HCT116 (cell line): ENCODE data around the gene NUP210. TPM values are rescaled to one million over a fixed set of nuclear protein-coding genes. Genes with fewer than 3 reads are reported as not detected.

Source experiments
- ATAC-seq: fragments of 200-7000 bp; cut with Tn5 transposase; 2 replicates; pipeline ENCODE4 v1.9.1; 2020; ENCODE audit warnings: mild to moderate bottlenecking, moderate library complexity
- BruUV-seq: library from RNA; stranded (reverse); fragments of 400-500 nt; replicated peaks from 2 replicates; lab custom pipeline; 2021; lab: Mats Ljungman, UMichigan
- CTCF ChIA-PET: fragments of 300-600 bp; sonication (Branson Sonifier 250); formaldehyde crosslinking; loops from one replicate; lab custom pipeline; 2021; ENCODE audit warnings: antibody characterized with exemption; lab: Charles Lee
- POLR2A ChIA-PET: fragments of 300-600, 350-600 bp; sonication (Branson Sonifier 250); formaldehyde crosslinking; loops from one replicate; lab custom pipeline; 2021; ENCODE audit warnings: antibody characterized with exemption; lab: Charles Lee
- RAD21 ChIA-PET, 2 experiments: fragments of 300-600 bp; sonication (Branson Sonifier 250); formaldehyde crosslinking; loops; one replicate each; lab custom pipeline; 2023; ENCODE audit warnings: low total read pairs in 2 of 2; ENCODE audit not compliant: uncharacterized antibody in 2 of 2, unreplicated experiment in 2 of 2, low non-redundant PET in 1 of 2; lab: Charles Lee
- DNase-seq: peaks from one replicate; pipeline ENCODE4 v3.0.0-alpha.2; 2010; ENCODE audit warnings: low read depth, low spot score
- H2AFZ ChIP-seq: fragments of 200-600 bp; shearing (Covaris generic), sonication (generic); 2 replicates; pipeline ENCODE4 v1.6.1; 2017; ENCODE audit warnings: low read depth, mixed run types, mixed read lengths, antibody characterized with exemption, low read length; ENCODE audit not compliant: poor library complexity, severe bottlenecking
- H3K27ac ChIP-seq: 2 replicates; pipeline ENCODE4 v1.5.1; 2012; ENCODE audit warnings: low read depth, low read length
- H3K27me3 ChIP-seq: fragments of 200-600 bp; sonication (generic); 2 replicates; pipeline ENCODE4 v1.6.1; 2016; ENCODE audit warnings: mixed run types, low read length, mixed read lengths; ENCODE audit not compliant: insufficient read depth
- H3K36me3 ChIP-seq, 2 experiments: fragments of 200-500 bp in 1 of 2; fragments of 200-600 bp in 1 of 2; sonication (Bioruptor generic) in 1 of 2; sonication (generic) in 1 of 2; 2 replicates each; pipeline versions ENCODE4 v1.5.1 to v1.6.1; 2014 to 2016; ENCODE audit warnings: low read length in 2 of 2, inconsistent platforms in 1 of 2, mixed read lengths in 1 of 2, mixed run types in 1 of 2; ENCODE audit not compliant: insufficient read depth in 2 of 2, control insufficient read depth in 1 of 2
- H3K4me1 ChIP-seq, 2 experiments: fragments of 200-600 bp in 1 of 2; sonication (generic) in 1 of 2; 2 replicates each; pipeline versions ENCODE4 v1.5.1 to v1.6.1; 2012 to 2017; ENCODE audit warnings: low read length in 2 of 2, inconsistent platforms in 1 of 2, mild to moderate bottlenecking in 1 of 2, mixed read lengths in 1 of 2, mixed run types in 1 of 2, moderate library complexity in 1 of 2; ENCODE audit not compliant: insufficient read depth in 2 of 2, control insufficient read depth in 1 of 2
- H3K4me2 ChIP-seq: fragments of 200-600 bp; sonication (generic); 2 replicates; pipeline ENCODE4 v1.6.1; 2017; ENCODE audit warnings: mixed run types, low read length, mixed read lengths
- H3K4me3 ChIP-seq, 2 experiments: fragments of 200-600 bp in 1 of 2; sonication (generic) in 1 of 2; replicated peaks in 1 of 2; 2 replicates each; pipeline ENCODE4 v1.5.1; 2011 to 2016; ENCODE audit warnings: low read length in 2 of 2, control low read depth in 1 of 2, low read depth in 1 of 2, mild to moderate bottlenecking in 1 of 2, mixed read lengths in 1 of 2, mixed run types in 1 of 2
- H3K79me2 ChIP-seq: fragments of 200-600 bp; sonication (generic); 2 replicates; pipeline ENCODE4 v1.6.1; 2017; ENCODE audit warnings: mild to moderate bottlenecking, mixed run types, low read length, moderate library complexity, mixed read lengths; ENCODE audit not compliant: insufficient read depth
- H3K9ac ChIP-seq: fragments of 200-600 bp; sonication (generic); 2 replicates; pipeline ENCODE4 v1.6.1; 2016; ENCODE audit warnings: low read length, mixed read lengths
- H3K9me2 ChIP-seq: fragments of 200-600 bp; sonication (generic), shearing (Covaris generic); 2 replicates; pipeline ENCODE4 v1.6.1; 2017; ENCODE audit warnings: mixed run types, mild to moderate bottlenecking, moderate library complexity; ENCODE audit not compliant: insufficient read depth
- H3K9me3 ChIP-seq, 2 experiments: fragments of 200-500 bp in 1 of 2; fragments of 200-600 bp in 1 of 2; sonication (Bioruptor generic) in 1 of 2; sonication (generic) in 1 of 2; 2 replicates each; pipeline ENCODE4 v1.6.1; 2014 to 2017; ENCODE audit warnings: low read length in 2 of 2, mixed read lengths in 2 of 2, inconsistent platforms in 1 of 2, low read depth in 1 of 2, mild to moderate bottlenecking in 1 of 2, mixed run types in 1 of 2, moderate library complexity in 1 of 2; ENCODE audit not compliant: control insufficient read depth in 1 of 2, insufficient read depth in 1 of 2
- H4K20me1 ChIP-seq: fragments of 200-600 bp; sonication (generic), shearing (Covaris generic); 2 replicates; pipeline ENCODE4 v1.6.1; 2017; ENCODE audit warnings: mixed run types, mild to moderate bottlenecking, moderate library complexity; ENCODE audit not compliant: insufficient read depth
- CBX3 ChIP-seq: IDR thresholded peaks from 2 replicates; pipeline ENCODE4 v1.6.1; 2012; ENCODE audit warnings: low read depth
- CEBPB ChIP-seq: IDR thresholded peaks from 2 replicates; pipeline ENCODE4 v1.6.1; 2012; ENCODE audit warnings: low read depth
- EZH2 ChIP-seq: fragments of 200-600 bp; sonication (generic); IDR thresholded peaks from 2 replicates; pipeline ENCODE4 v1.6.1; 2017; ENCODE audit warnings: antibody characterized with exemption, mixed run types
- POLR2A ChIP-seq: IDR thresholded peaks from 2 replicates; pipeline ENCODE4 v1.7.0; 2011; ENCODE audit warnings: borderline replicate concordance; ENCODE audit not compliant: insufficient read depth, insufficient read length; ENCODE audit errors: extremely low read depth
- POLR2AphosphoS5 ChIP-seq: IDR thresholded peaks from 2 replicates; pipeline ENCODE4 v1.6.1; 2011; ENCODE audit warnings: mild to moderate bottlenecking, low read depth, low read length, moderate library complexity
- SIN3A ChIP-seq: IDR thresholded peaks from 2 replicates; pipeline ENCODE4 v1.6.1; 2012; ENCODE audit warnings: low read depth
- SRF ChIP-seq: IDR thresholded peaks from 2 replicates; pipeline ENCODE4 v1.6.1; 2012; ENCODE audit warnings: low read depth
- ZNF274 ChIP-seq: fragments of 200-500 bp; sonication (Bioruptor generic); IDR thresholded peaks from 2 replicates; pipeline ENCODE4 v1.6.1; 2014; ENCODE audit warnings: mild to moderate bottlenecking, low read depth, low read length, inconsistent platforms
- intact Hi-C: fragments of 100-400 bp; cut with micrococcal nuclease; formaldehyde crosslinking; loops from 2 replicates; pipeline ENCODE4 v1.10.0; 2022
- total RNA-seq: library from RNA; stranded (reverse); gene quantifications from one replicate; pipeline ENCODE4 v1.2.1, GENCODE V29; 2021; ENCODE audit not compliant: unreplicated experiment
- TF ChIP-seq, protein P1 (sequence below): IDR thresholded peaks from 2 replicates; pipeline ENCODE4 v1.6.1; 2012; ENCODE audit warnings: low read depth
- TF ChIP-seq, protein P2 (sequence below): IDR thresholded peaks from 2 replicates; pipeline ENCODE4 v1.6.1; 2012
- TF ChIP-seq, protein P3 (sequence below): IDR thresholded peaks from 2 replicates; pipeline ENCODE4 v1.6.1; 2012

The NUP210 gene
- total RNA-seq, 1 experiment from 2014 or later: 74.9 TPM

DNA sequence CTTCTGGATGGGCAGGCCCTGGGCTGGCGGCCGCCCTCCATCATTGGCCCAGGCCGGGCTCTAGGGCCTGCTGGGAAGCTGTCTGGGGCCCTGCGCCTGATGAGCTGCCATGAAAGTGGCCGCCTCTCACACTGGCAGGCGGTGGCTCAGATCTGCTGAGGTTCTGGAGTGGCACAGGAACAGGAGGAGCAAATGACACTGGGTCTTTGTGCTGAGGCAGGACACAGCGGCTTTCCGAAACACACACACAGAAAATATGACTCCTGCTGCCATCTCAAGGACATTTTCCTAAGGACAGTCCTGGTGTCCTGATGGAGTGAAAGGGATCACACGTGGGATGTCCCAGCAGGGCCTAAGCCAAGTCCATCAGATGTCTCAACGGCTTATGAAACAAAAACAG, 103.5 kb downstream of the NUP210 start:
- Histone ChIP-seq H3K27ac (no peak overlapping the region), H3K9me3 (no peaks in the 10 kb centered on the region), H3K9ac (no peak overlapping the region), H3K27me3 (no peaks in the 10 kb centered on the region), H3K9me2 (no peaks in the 10 kb centered on the region), H2AFZ (no peak overlapping the region), H4K20me1 (no peaks in the 10 kb centered on the region), H3K79me2 (no peaks in the 10 kb centered on the region), H3K4me2 (no peak overlapping the region), H3K4me1 (no peaks in the 10 kb centered on the region), H3K4me3 (no peak overlapping the region), H3K36me3 (peaks cover 4 to 13% of the 10 kb centered on the region in 2 experiments; a peak in 3 of 4 replicates)
- intact Hi-C loops: no loop called here
- POLR2A ChIA-PET: no interaction called here
- BruUV-seq: no TSS peak
- ATAC-seq: no peak
- no peak for DNase-seq
- TF ChIP-seq ZNF274: no peak
- TF ChIP-seq, protein P1, sequence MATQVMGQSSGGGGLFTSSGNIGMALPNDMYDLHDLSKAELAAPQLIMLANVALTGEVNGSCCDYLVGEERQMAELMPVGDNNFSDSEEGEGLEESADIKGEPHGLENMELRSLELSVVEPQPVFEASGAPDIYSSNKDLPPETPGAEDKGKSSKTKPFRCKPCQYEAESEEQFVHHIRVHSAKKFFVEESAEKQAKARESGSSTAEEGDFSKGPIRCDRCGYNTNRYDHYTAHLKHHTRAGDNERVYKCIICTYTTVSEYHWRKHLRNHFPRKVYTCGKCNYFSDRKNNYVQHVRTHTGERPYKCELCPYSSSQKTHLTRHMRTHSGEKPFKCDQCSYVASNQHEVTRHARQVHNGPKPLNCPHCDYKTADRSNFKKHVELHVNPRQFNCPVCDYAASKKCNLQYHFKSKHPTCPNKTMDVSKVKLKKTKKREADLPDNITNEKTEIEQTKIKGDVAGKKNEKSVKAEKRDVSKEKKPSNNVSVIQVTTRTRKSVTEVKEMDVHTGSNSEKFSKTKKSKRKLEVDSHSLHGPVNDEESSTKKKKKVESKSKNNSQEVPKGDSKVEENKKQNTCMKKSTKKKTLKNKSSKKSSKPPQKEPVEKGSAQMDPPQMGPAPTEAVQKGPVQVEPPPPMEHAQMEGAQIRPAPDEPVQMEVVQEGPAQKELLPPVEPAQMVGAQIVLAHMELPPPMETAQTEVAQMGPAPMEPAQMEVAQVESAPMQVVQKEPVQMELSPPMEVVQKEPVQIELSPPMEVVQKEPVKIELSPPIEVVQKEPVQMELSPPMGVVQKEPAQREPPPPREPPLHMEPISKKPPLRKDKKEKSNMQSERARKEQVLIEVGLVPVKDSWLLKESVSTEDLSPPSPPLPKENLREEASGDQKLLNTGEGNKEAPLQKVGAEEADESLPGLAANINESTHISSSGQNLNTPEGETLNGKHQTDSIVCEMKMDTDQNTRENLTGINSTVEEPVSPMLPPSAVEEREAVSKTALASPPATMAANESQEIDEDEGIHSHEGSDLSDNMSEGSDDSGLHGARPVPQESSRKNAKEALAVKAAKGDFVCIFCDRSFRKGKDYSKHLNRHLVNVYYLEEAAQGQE: no peak
- TF ChIP-seq EZH2: no peak
- TF ChIP-seq CEBPB: no peak
- no peak for TF ChIP-seq POLR2AphosphoS5
- no peak for TF ChIP-seq POLR2A
- TF ChIP-seq, protein P2, sequence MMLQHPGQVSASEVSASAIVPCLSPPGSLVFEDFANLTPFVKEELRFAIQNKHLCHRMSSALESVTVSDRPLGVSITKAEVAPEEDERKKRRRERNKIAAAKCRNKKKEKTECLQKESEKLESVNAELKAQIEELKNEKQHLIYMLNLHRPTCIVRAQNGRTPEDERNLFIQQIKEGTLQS: no peak
- TF ChIP-seq SRF: no peak
- TF ChIP-seq SIN3A: no peak
- TF ChIP-seq, protein P3, sequence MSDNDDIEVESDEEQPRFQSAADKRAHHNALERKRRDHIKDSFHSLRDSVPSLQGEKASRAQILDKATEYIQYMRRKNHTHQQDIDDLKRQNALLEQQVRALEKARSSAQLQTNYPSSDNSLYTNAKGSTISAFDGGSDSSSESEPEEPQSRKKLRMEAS: no peak
- TF ChIP-seq CBX3: no peak
- CTCF ChIA-PET: no interaction called here
- RAD21 ChIA-PET: no interaction called here
